ENCODE measurements around the gene SORCS2.

- TF ChIP-seq CTCF (optimal IDR thresholded peaks at IDR 0.05 in 1 of 3, IDR thresholded peaks at IDR 0.05 in 1 of 3, conservative IDR thresholded peaks at IDR 0.05 in 1 of 3; ENCODE audit: extremely low read depth in 1 of 3, insufficient read depth in 2 of 3, low read length in 3 of 3), result no peak
- TF ChIP-seq EZH2 (IDR thresholded peaks at IDR 0.05; ENCODE audit: low read length), result no peak
These were observed 564.4 kb downstream of the SORCS2 start for GRCh38 chr4:7756561-7757355.

All from keratinocyte (primary cell).